GM20431 (cell line): ENCODE data around the gene ANKRD23.
"Not testable (repeated sequence)": the region's sequence is repeated elsewhere in the genome, so short reads cannot be mapped to it uniquely, and the experiment has no call there.

Source experiments
- in situ Hi-C: fragments of 300-500 bp; cut with MseI, MboI; formaldehyde crosslinking; loops from one replicate; pipeline ENCODE4 v1.15.0; 2020; ENCODE audit warnings: low sequenced_read_pairs; ENCODE audit not compliant: unreplicated experiment

ANKRD23 gene

GRCh38 chr2:96802721-96803120 is 41.1 kb downstream of the ANKRD23 start:
- in situ Hi-C loops = no loop called here

DNA sequence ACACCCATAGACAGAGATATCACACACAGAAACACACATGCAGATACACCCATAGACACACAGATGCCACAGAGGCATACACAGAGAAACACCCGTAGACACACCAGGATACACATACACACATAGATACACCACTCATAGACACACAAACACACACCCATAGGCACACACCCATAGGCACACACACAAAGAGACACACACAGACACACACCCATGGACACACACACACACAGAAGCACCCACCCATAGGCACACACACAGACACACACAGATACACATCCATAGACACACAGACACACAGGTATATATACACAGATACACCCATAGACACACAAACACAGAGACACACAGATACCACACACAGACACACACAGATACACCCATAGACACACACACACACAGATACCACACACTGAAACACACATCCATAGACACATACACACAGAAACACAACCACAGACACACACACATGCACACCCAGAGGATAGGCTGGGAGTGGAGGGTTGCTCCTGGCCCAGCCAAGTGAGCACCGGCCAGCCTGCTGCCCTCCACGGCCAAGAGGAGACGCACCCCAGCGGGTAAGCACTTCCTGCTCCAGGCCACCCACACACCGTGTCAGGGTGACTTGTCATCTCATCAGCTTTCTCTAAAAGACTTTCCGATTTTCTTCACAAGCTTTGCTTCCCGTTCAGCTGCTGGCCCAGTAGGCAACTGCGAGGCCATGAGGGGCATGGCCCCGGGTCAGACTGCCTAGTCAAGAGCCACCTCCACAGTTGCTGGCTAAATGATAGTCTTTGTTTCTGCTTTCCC is 41.8 kb downstream of the ANKRD23 start:
- in situ Hi-C loops = no loop called here

DNA sequence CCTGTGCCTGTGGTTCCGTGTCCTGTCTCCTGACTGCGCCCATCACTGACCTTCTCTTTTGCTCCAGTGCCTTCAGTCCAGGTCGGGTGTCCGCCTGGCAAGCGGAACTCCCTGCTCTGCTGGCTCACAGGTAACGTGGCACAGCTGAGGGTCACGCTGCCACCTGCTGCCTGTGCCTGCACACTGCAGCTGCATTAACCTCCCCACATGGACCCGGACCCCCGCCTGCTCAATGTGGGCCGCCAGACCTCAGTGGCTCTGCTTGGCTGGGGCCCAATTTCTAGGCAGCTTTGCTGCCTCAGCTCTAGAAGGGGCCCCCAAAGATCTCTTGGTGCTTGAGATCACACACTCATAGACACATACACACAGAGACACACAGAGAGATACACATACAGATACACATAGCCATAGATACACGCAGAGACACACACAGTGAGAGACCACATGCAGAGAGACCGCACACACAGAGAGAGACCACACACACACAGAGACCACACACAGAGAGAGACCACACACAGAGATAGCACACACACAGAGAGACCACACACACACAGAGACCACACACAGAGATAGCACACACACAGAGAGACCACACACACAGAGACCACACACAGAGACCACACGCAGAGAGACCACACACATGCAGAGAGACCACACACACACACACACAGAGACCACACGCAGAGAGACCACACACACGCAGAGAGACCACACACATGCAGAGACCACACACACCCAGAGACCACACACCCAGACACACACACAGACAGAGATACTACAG is 42.6 kb downstream of the ANKRD23 start:
- in situ Hi-C loops = no loop called here

- in situ Hi-C loops = no loop called here
These were observed 43.5 kb downstream of the ANKRD23 start for GRCh38 chr2:96800061-96801004.

DNA sequence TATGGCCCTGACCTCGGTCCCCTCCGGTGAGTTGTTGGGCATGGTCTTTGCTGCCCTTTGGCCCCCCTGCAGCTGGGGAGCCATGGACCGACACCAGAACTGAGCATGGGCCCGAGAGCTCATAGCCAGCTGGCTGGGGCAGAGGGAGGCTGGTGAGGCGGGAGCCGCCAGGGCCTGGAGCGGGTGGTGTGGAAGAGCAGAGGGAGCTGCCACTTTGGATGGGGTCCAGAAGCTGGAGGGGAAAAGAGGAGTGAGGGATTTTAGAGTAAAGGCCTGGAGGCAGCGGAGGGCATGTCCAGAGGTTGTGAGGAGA is 44.2 kb downstream of the ANKRD23 start:
- in situ Hi-C loops = no loop called here

DNA sequence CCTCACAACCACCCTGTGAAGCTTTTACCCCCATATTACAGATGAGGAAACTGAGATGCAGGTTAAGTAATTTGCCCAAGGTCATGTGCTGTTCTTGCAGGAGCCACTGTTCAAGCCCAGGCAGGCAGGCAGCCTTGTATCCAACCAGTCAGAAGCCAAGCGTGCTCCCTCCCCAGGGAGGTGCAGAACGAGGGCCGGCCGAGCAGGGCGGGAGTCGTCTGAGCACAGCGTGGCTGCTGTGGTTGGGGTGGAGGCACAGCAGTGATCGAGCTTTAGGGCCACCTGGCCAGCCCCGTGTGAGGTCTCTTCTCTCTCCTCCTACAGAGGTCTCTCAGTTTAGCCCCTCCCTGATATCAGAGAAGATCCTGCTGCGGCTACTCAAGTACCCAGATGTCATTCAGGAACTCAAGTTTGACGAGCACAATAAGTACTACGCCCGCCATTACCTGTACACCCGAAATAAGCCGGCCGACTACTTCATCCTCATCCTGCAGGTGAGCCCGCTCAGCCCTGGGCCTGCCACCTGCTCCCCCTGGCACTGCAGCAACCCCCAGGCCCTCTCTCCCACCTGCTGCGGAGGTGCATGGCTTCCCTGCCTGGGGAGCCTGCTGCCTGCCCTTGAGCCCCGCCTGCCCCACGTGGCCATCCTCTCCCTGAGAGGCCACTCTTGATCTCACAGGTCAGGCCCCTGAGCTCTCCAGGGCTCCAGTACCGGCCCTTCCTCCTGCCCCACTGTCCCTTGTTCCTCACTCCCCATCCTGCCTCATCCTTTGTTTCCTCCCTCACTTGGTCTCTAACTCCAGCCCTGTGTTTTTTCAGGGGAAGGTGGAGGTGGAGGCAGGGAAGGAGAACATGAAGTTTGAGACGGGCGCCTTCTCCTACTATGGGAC is 44.8 kb downstream of the ANKRD23 start:
- in situ Hi-C loops = no loop called here

DNA sequence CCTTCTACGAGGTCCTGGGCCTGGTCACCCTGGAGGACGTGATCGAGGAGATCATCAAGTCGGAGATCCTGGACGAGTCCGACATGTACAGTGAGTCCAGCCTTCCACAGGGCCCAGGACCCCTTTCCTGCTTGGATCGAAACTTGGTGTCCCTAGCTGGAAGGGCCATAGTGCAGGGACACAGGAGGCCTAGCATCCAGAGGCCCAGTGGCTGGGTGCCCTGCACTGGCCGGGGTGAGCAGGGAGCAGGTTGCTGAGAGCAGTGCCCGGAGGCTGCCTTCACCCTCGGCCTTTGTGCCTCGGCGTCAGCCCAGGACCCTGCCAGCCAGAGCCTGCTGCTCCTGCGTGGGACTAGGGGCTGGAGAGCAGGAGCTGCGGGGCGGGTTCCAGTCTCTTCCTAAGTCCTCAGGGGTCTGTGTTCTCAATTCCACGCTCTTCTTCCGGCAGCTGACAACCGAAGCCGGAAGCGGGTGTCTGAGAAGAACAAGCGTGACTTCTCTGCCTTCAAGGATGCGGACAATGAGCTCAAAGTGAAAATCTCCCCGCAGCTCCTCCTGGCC is 46.7 kb downstream of the ANKRD23 start:
- in situ Hi-C loops = no loop called here

- in situ Hi-C loops = not testable (repeated sequence)
These were observed 47.3 kb downstream of the ANKRD23 start for GRCh38 chr2:96796497-96796896.

- in situ Hi-C loops = no loop called here
These were observed 48.7 kb downstream of the ANKRD23 start for GRCh38 chr2:96795076-96795475.

GRCh38 chr2:96792772-96793749 is 50.8 kb downstream of the ANKRD23 start:
- in situ Hi-C loops = no loop called here

GRCh38 chr2:96789245-96789617 is 54.6 kb downstream of the ANKRD23 start:
- in situ Hi-C loops = no loop called here

- in situ Hi-C loops = no loop called here
These were observed 55.2 kb downstream of the ANKRD23 start for GRCh38 chr2:96788442-96789244.
